GM19043 (cell line): ENCODE data around the gene ADIRF.
"Not testable (repeated sequence)": the region's sequence is repeated elsewhere in the genome, so short reads cannot be mapped to it uniquely, and the experiment has no call there.

ENCODE experiments used
- ATAC-seq: cut with Tn5 transposase; IDR thresholded peaks from one replicate; pipeline ENCODE4 v1.9.1; 2021; ENCODE audit warnings: low read depth; ENCODE audit not compliant: unreplicated experiment

The ADIRF gene

DNA sequence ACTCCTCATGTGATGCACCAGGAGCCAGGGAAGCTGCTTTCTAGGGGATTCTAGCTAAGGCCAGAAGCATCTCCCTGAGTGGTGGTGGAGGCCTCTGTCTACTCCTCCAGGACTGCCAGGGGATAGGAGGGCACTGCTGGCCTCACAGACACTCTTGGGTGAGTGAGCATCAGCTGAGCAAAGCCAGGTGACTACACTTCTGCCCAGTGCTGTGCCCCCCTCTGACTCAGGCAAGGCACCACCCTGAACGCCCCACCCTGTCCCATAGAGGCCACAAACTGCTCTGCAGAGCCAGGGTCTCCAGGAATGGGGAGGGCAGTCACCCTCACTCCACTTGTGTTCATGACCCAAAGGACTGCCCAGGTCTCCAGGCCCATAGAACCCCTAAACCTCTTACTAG lies 51.2 kb downstream of the ADIRF start:
- ATAC-seq = not testable (repeated sequence)

DNA sequence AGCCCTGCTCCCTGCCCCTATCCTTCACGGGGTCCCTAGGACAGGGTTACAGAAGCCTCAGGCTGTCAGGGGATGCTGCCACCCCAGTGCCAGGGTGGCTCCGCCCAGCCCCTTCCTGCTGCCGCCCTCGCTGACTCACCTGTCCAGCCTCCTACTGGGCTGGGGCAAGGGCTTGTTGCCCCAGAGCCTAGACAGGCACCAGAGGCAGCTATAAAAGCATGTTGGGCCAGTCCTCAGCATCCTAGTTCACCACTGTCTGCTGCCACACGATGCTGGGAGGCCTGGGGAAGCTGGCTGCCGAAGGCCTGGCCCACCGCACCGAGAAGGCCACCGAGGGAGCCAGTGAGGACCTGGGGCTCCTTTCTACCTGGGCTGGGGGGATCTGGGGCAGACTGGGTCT lies 51.8 kb downstream of the ADIRF start, which contains the start of gene FAM25A:
Gene FAM25A, plus strand, starts transcription at position 239 of the 400 bp plus-strand sequence. Its CDS starts 31 bp downstream, at position 270.
- ATAC-seq = not testable (repeated sequence)
